Measurements from ENCODE around the gene RNF115.

Gene RNF115

GRCh38 chr1:145747398-145748247 is 76.3 kb downstream of the RNF115 start:
- TF ChIP-seq, protein P1, sequence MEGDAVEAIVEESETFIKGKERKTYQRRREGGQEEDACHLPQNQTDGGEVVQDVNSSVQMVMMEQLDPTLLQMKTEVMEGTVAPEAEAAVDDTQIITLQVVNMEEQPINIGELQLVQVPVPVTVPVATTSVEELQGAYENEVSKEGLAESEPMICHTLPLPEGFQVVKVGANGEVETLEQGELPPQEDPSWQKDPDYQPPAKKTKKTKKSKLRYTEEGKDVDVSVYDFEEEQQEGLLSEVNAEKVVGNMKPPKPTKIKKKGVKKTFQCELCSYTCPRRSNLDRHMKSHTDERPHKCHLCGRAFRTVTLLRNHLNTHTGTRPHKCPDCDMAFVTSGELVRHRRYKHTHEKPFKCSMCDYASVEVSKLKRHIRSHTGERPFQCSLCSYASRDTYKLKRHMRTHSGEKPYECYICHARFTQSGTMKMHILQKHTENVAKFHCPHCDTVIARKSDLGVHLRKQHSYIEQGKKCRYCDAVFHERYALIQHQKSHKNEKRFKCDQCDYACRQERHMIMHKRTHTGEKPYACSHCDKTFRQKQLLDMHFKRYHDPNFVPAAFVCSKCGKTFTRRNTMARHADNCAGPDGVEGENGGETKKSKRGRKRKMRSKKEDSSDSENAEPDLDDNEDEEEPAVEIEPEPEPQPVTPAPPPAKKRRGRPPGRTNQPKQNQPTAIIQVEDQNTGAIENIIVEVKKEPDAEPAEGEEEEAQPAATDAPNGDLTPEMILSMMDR (IDR thresholded peaks at IDR 0.05; ENCODE audit: unreplicated experiment in 3 of 3), result no peak
- Mint-ChIP-seq H3K4me3 (no peak overlapping the region), H3K36me3 (ENCODE audit: low read depth) (peaks cover 69% of the 10 kb centered on the region), H3K4me1 (no peaks in the 10 kb centered on the region), H3K27ac (no peak overlapping the region), H3K9me3 (no peaks in the 10 kb centered on the region), H3K27me3 (ENCODE audit: low read depth) (no peaks in the 10 kb centered on the region)

- Mint-ChIP-seq H3K36me3 (ENCODE audit: low read depth) (peaks cover 40% of the 10 kb centered on the region), H3K4me1 (no peaks in the 10 kb centered on the region), H3K27ac (no peak overlapping the region), H3K27me3 (ENCODE audit: low read depth) (no peaks in the 10 kb centered on the region), H3K9me3 (no peaks in the 10 kb centered on the region), H3K4me3 (no peak overlapping the region)
- TF ChIP-seq, protein P1 (IDR thresholded peaks at IDR 0.05; ENCODE audit: unreplicated experiment in 3 of 3), result no peak
These were observed 83.6 kb downstream of the RNF115 start for GRCh38 chr1:145740269-145740668.

DNA sequence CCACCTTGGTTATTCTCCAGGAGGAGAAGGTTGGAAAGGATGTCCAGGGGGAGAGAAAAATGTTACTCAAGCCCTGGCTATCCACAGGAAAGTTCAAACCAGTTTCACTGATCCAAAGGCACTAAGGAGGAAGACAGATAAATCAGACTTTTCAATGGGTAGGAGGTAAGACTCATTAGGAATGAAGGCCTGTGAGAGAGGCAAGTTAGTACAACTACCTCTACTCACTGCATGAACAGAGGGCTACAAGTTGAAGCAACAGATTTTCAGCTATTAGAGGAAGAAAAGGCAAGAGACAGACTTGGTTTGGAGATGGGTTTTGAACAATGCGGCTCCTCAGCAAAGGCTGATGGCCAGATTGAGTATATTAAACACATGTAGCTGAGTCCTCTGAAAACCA is 87.7 kb downstream of the RNF115 start:
- TF ChIP-seq, protein P1 (IDR thresholded peaks at IDR 0.05; ENCODE audit: unreplicated experiment in 3 of 3), result no peak
- Mint-ChIP-seq H3K9me3 (no peaks in the 10 kb centered on the region), H3K27ac (no peak overlapping the region), H3K4me3 (no peak overlapping the region), H3K36me3 (ENCODE audit: low read depth) (peaks cover 6% of the 10 kb centered on the region), H3K27me3 (ENCODE audit: low read depth) (no peaks in the 10 kb centered on the region), H3K4me1 (no peaks in the 10 kb centered on the region)

DNA sequence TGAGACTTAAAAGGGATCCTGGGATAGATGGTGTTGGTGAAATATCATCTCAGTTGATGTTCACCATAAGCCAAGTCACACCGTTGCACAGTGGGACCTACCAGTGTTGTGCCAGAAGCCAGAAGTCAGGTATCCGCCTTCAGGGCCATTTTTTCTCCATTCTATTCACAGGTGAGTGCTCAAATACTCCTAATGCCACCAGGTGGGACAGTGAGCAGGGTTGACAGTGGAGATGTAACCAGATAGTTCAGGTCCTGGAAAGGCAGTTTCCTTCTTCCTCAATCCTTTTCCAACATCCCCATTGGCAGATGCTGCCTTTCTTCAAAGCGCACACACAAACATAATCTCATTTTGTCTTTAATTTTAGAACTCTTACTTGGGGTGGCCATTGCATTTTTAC is 93.0 kb downstream of the RNF115 start:
- Mint-ChIP-seq H3K4me3 (no peak overlapping the region), H3K27me3 (ENCODE audit: low read depth) (no peaks in the 10 kb centered on the region)

GRCh38 chr1:145730467-145730866 is 93.4 kb downstream of the RNF115 start:
- no peak overlapping the region for H3K4me3 Mint-ChIP-seq
- TF ChIP-seq, protein P1 (IDR thresholded peaks at IDR 0.05; ENCODE audit: unreplicated experiment in 3 of 3), result no peak
- H3K36me3 Mint-ChIP-seq (ENCODE audit: low read depth), result no peaks in the 10 kb centered on the region
- no peaks in the 10 kb centered on the region for H3K27me3 Mint-ChIP-seq (ENCODE audit: low read depth)
- H3K9me3 Mint-ChIP-seq, result no peaks in the 10 kb centered on the region
- H3K4me1 Mint-ChIP-seq, result no peaks in the 10 kb centered on the region
- no peak overlapping the region for H3K27ac Mint-ChIP-seq

More for the DNA sequence above, 93.0 kb downstream of the RNF115 start:
- Mint-ChIP-seq H3K4me1 (no peaks in the 10 kb centered on the region), H3K9me3 (no peaks in the 10 kb centered on the region), H3K27ac (no peak overlapping the region), H3K36me3 (ENCODE audit: low read depth) (no peaks in the 10 kb centered on the region)
- TF ChIP-seq, protein P1 (IDR thresholded peaks at IDR 0.05; ENCODE audit: unreplicated experiment in 3 of 3), result no peak
